ENCODE data around the gene KHDC1. TPM values are rescaled to one million over a fixed set of nuclear protein-coding genes. Genes with fewer than 3 reads are reported as not detected.
"Not testable (repeated sequence)": the region's sequence is repeated elsewhere in the genome, so short reads cannot be mapped to it uniquely, and the experiment has no call there.

Gene KHDC1
- total RNA-seq (1 to 10 TPM; 3.0 to 3.5 TPM), polyA plus RNA-seq (1 to 10 TPM; 1.3 to 1.9 TPM)
- long read RNA-seq, donor 1, partial matches to known transcripts, result 25 of 32 reads
- long read RNA-seq, donor 1, other reads (novel, unspliced or antisense), result 0 of 32 reads
- long read RNA-seq, donor 2, partial matches to known transcripts, result 0 of 2 reads
- long read RNA-seq, donor 2, other reads (novel, unspliced or antisense), result 0 of 2 reads
- long read RNA-seq, donor 3, partial matches to known transcripts, result 0 of 3 reads
- long read RNA-seq, donor 3, other reads (novel, unspliced or antisense), result 0 of 3 reads
- long read RNA-seq, donor 4, result 0 reads
- long read RNA-seq, donor 5, partial matches to known transcripts, result 0 of 5 reads
- long read RNA-seq, donor 5, other reads (novel, unspliced or antisense), result 0 of 5 reads

DNA sequence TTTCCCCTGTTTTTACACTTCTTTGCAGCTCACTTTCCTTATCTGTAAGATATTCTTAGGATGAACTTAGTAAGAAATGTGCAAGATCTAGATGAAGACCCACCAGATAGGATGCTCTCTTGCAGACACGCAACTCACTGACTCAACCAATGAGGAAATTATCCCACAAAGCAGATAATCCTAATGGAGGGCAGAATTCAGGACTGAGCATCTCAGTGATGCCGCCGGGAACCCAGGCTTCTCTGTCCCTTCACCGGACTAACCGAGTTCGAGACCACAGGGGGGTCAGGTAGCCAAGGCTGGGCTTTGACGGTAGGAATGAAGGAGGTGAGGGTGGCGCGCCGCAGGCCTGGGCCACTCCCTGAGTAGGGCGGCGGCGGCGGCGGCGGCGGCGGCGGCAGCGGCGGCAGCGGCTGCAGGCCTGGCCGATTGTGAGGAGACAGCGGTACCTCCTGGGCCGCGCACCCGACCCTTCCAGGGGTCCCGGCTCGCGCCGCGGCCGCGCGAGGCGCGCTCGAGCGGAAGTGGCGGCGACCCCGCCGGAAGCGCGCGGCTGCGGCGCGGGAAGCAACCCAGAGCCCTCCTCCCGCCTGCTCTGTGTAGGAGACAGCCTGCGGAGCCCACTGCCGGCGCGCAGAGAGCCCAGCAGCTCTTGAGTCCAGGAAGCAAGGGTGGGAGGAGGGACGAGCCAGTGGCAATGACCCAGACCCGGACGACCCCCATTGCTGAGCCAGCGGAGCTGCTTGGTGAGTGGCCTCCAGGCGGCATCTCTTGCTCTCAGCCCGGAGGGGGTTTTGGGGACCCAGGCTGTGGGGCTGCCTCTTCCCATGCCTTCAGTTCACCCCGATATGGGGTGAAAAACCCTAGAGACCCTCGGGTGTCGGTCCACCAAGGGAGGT is at the start of gene KHDC1:
Gene KHDC1, minus strand, starts transcription at position 526 of the 899 bp plus-strand sequence. CDS start 20,679 bp downstream, outside the sequence.
- H3K4me3 ChIP-seq, result peak within 1 kb of the TSS; percentile 66
- TF ChIP-seq, protein P1, sequence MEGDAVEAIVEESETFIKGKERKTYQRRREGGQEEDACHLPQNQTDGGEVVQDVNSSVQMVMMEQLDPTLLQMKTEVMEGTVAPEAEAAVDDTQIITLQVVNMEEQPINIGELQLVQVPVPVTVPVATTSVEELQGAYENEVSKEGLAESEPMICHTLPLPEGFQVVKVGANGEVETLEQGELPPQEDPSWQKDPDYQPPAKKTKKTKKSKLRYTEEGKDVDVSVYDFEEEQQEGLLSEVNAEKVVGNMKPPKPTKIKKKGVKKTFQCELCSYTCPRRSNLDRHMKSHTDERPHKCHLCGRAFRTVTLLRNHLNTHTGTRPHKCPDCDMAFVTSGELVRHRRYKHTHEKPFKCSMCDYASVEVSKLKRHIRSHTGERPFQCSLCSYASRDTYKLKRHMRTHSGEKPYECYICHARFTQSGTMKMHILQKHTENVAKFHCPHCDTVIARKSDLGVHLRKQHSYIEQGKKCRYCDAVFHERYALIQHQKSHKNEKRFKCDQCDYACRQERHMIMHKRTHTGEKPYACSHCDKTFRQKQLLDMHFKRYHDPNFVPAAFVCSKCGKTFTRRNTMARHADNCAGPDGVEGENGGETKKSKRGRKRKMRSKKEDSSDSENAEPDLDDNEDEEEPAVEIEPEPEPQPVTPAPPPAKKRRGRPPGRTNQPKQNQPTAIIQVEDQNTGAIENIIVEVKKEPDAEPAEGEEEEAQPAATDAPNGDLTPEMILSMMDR (IDR thresholded peaks at IDR 0.05; ENCODE audit: control extremely low read depth, extremely low read depth), result no peak
- DNase-seq, result peak; percentile 78 to 89 (median 81)
- peaks cover 0 to 20% (median 5%) of the 10 kb centered on the region in 5 donors for H3K4me1 ChIP-seq (ENCODE audit: control insufficient read depth in 5 of 5, insufficient read depth in 5 of 5, low read length in 5 of 5)
- peak; percentile 83 for ATAC-seq (ENCODE audit: insufficient read depth, low FRiP score)
- H3K9me3 ChIP-seq (ENCODE audit: control insufficient read depth in 4 of 4, insufficient read depth in 3 of 4, low read length in 3 of 4), result no peaks in the 10 kb centered on the region
- H3K36me3 ChIP-seq (ENCODE audit: control insufficient read depth in 4 of 4, insufficient read depth in 4 of 4, low read length in 4 of 4), result peaks cover 0 to 3% (median 1%) of the 10 kb centered on the region in 4 donors
- H3K27me3 ChIP-seq (ENCODE audit: control insufficient read depth in 3 of 3, insufficient read depth in 3 of 3, low read length in 2 of 3), result no peaks in the 10 kb centered on the region
- WGBS, 2 donors, result 1% methylated on average over 46 to 63 of the region's 63 CpGs
- H3K27ac ChIP-seq (ENCODE audit: low read depth in 1 of 2, low read length in 1 of 2), result peak within 1 kb of the TSS in 1 of 2 donors; percentile 42
- peak within 1 kb of the TSS; percentile 70 to 81 for H3K9ac ChIP-seq (ENCODE audit: insufficient read depth in 1 of 2, low read length in 2 of 2)

GRCh38 chr6:73310503-73310845 is 47.5 kb upstream of the KHDC1 start:
- H3K9me3 ChIP-seq (ENCODE audit: control insufficient read depth in 4 of 4, insufficient read depth in 3 of 4, low read length in 3 of 4); ATAC-seq (ENCODE audit: insufficient read depth, low FRiP score); H3K27ac ChIP-seq (ENCODE audit: low read depth in 1 of 2, low read length in 1 of 2); H3K27me3 ChIP-seq (ENCODE audit: control insufficient read depth in 3 of 3, insufficient read depth in 3 of 3, low read length in 2 of 3); H3K4me1 ChIP-seq (ENCODE audit: control insufficient read depth in 5 of 5, insufficient read depth in 5 of 5, low read length in 5 of 5); DNase-seq; H3K36me3 ChIP-seq (ENCODE audit: control insufficient read depth in 4 of 4, insufficient read depth in 4 of 4, low read length in 4 of 4): not testable (repeated sequence)
- 8 to 13% methylated on average over 4 of the region's 4 CpGs for WGBS, 2 donors
- peak overlapping the region in 1 of 2 donors; percentile 87 for H3K9ac ChIP-seq (ENCODE audit: insufficient read depth in 1 of 2, low read length in 2 of 2)
- peak overlapping the region; percentile 58 for H3K4me3 ChIP-seq

- Histone ChIP-seq H3K9me3 (ENCODE audit: control insufficient read depth in 4 of 4, insufficient read depth in 3 of 4, low read length in 3 of 4) (peaks cover 0 to 4% (median 0%) of the 10 kb centered on the region in 4 donors), H3K27me3 (ENCODE audit: control insufficient read depth in 3 of 3, insufficient read depth in 3 of 3, low read length in 2 of 3) (peaks cover 0 to 4% (median 0%) of the 10 kb centered on the region in 3 donors), H3K27ac (ENCODE audit: low read depth in 1 of 2, low read length in 1 of 2) (peak overlapping the region in 1 of 2 donors; percentile 2), H3K9ac (ENCODE audit: insufficient read depth in 1 of 2, low read length in 2 of 2) (peak overlapping the region; percentile 87 to 90), H3K4me3 (peak overlapping the region; percentile 58), H3K4me1 (ENCODE audit: control insufficient read depth in 5 of 5, insufficient read depth in 5 of 5, low read length in 5 of 5) (peaks cover 0 to 7% (median 1%) of the 10 kb centered on the region in 5 donors), H3K36me3 (ENCODE audit: control insufficient read depth in 4 of 4, insufficient read depth in 4 of 4, low read length in 4 of 4) (no peaks in the 10 kb centered on the region)
- TF ChIP-seq, protein P1 (IDR thresholded peaks at IDR 0.05; ENCODE audit: control extremely low read depth, extremely low read depth), result peak; percentile 19
- ATAC-seq (ENCODE audit: insufficient read depth, low FRiP score), result peak; percentile 95
- peak; percentile 74 to 81 (median 78) for DNase-seq
- 0 to 1% methylated on average over 59 of the region's 59 CpGs for WGBS, 2 donors
Measured at GRCh38 chr6:73309785-73310502, 46.9 kb upstream of the KHDC1 start.
